GM18507 (cell line): ENCODE results near the gene HSPA1L.
A peak's percentile ranks its signal among the peaks of the same experiment; 100 is the strongest.
"Not testable (repeated sequence)": the region's sequence is repeated elsewhere in the genome, so short reads cannot be mapped to it uniquely, and the experiment has no call there.

ENCODE experiments used
- DNase-seq: peaks from one replicate; pipeline ENCODE4 v3.0.0; 2011; ENCODE audit warnings: low read depth; ENCODE audit not compliant: insufficient read length; ENCODE audit errors: extremely low spot score
- FAIRE-seq: peaks from 2 replicates; lab custom pipeline; 2011; peaks lifted over from hg19 to GRCh38; lab: Jason Lieb, UNC

Gene HSPA1L

GRCh38 chr6:31819871-31820299 lies 4.8 kb upstream of the HSPA1L start:
- DNase-seq, result no peak
- no peak for FAIRE-seq

DNA sequence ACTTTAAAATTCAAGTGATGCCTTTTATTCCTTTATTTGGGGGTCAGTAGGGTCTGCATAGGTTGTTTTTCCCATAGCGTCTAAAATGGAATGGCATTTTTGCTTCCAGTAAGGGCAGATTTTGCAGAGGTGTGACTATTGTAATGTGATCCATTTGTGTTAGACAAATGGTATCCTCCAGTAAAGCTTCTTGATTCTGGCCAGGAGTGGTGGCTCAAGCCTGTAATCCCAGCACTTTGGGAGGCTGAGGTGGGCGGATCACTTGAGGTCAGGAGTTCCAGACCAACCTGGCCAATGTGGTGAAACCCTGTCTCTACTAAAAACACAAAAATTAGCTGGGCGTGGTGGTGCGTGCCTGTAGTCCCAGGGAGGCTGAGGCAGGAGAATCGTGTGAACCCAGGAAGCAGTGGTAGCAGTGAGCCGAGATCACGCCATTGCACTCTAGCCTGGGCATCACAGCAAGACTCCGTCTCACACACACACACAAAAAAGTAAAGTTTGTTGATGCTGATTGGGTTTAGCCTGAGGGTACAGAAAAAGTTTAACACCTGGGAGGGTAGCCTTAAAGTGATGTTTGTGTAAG lies 2.9 kb upstream of the HSPA1L start:
- not testable (repeated sequence) for FAIRE-seq

GRCh38 chr6:31817133-31817928 lies 2.2 kb upstream of the HSPA1L start:
- DNase-seq, FAIRE-seq: not testable (repeated sequence)

More for the DNA sequence above, 2.9 kb upstream of the HSPA1L start:
- not testable (repeated sequence) for DNase-seq

DNA sequence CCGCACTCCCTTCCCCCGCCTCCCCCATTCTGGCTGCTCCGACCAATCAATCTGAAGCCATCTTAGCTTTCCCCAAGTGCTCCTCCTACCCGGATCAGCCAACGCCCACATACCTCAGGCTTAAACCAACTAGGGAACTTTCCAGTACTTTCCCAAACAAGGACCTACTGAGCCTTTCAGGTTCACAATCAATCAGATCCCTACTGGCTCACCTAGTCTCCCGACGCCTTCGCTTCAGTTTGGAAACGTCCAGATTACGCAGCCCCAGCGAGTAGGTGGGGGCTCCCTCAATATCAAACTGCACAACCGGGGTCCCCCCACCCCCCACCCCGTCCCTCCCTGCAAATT lies 432 bp downstream of the HSPA1L start:
- FAIRE-seq (peak; percentile 67), DNase-seq (no peak)

DNA sequence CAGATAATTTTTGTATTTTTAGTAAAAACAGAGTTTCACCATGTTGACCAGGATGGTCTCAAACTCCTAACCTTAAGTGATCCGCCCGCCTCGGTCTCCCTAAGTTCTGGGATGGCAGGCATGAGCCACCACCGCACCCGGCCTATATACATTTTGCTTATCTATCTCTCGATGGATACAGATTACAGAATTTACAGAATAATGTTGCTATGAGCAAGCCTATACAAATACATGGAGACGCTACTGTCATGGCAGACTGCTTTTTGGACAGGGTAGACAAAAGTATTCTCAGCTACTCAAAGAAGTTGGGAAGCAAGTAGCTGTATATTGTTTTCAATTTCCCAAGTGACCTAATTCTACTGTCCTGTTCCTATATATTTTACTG lies 1.6 kb downstream of the HSPA1L start:
- FAIRE-seq, result no peak
- no peak for DNase-seq

DNA sequence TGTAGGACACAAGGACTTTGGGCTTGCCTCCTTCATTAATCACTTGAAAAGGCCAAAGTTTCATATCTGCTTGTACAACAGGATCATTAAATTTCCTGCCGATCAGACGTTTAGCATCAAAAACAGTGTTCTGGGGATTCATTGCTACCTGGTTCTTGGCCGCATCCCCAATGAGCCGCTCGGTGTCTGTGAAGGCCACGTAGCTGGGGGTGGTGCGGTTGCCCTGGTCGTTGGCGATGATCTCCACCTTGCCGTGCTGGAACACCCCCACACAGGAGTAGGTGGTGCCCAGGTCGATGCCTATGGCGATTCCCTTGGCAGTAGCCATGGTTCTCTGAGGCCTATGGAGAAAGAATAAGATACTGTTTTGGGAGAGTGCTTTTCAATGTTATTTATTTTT lies 3.4 kb downstream of the HSPA1L start:
- no peak for FAIRE-seq

DNA sequence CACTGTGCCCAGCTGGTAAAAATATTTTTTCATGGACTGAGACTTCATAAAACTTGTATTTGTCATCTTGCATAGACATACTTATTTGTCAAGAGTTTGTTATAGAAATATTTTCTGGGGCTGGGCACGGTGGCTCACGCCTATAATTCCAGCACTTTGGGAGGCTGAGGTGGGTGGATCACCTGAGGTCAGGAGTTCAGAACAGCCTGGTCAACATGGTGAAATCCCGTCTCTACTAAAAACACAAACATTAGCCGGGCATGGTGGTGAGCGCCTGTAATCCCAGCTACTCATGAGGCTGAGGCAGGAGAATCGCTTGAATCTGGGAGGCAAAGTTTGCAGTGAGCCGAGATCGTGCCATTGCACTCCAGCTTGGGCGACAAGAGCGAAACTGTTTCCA lies 6.5 kb downstream of the HSPA1L start:
- not testable (repeated sequence) for FAIRE-seq, DNase-seq

More for the DNA sequence above, 3.4 kb downstream of the HSPA1L start:
- no peak for DNase-seq

DNA sequence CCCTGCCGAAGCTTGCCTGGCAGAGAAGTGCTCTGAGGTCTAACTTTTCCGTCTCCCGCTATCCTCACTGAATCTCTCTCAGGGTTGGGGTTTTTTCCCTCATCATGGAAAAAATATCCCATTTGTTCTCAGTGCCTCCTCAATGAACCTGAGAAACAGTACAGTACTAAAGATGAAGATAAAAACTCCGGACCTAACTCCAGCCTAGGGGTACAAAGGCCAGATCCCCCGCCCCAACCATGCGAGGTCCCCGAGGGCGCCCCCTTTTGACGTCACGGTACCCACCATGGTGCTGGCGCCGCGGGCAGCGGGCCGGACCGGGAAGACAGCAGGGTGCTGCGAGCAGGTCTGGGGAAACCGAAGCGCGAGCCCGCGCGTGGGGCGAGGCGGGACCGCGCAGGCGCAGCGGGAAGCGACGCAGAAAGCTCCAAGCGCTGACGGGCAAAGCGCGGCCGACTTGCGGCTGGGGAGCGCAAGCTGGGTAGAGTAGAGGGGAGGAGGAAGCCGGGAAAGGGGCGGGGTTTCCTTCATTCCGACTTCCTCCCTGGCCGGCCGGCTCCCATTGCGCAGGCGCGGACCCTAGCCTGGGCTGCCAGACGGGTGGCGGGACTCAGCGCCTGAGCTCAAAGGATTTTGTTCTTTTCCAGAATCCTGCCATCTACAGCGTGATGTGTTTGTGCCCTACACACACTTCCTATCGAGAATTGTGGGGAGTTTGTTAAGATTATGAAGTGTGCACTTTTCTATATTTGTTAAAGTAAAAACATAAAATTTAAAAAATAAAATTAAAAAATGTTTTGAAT lies 8.4 kb downstream of the HSPA1L start, which contains the start of gene LSM2:
Gene LSM2, minus strand, starts transcription at position 497 of the 803 bp plus-strand sequence. Its CDS starts 209 bp downstream, at position 288.
- FAIRE-seq, result peak; percentile 93
- DNase-seq, result peak; percentile 96

DNA sequence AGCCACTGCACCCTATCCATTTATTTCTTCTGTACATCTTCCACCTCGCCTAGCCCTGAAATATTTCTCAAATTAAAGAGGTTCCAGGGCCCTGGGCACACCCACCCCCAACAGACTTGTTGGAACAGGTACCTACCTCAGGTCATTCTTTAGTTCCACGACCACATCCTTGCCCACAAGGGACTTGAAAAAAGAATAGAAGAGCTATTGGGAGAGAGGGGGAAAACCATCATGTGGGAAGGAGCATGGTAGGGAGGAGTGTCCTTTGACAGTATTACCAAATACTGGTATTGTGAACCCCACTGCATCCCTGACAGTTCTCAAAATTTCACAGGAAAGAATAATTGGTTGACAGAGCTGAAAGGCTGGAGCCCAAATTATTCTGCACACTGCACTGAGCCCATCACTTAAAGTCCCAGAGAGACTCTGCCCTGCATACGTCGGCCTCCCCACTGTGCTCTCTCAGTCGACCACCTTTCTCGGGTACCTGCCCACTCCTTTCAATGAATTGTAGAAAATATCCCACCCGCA lies 9.1 kb downstream of the HSPA1L start:
- DNase-seq (no peak), FAIRE-seq (no peak)

DNA sequence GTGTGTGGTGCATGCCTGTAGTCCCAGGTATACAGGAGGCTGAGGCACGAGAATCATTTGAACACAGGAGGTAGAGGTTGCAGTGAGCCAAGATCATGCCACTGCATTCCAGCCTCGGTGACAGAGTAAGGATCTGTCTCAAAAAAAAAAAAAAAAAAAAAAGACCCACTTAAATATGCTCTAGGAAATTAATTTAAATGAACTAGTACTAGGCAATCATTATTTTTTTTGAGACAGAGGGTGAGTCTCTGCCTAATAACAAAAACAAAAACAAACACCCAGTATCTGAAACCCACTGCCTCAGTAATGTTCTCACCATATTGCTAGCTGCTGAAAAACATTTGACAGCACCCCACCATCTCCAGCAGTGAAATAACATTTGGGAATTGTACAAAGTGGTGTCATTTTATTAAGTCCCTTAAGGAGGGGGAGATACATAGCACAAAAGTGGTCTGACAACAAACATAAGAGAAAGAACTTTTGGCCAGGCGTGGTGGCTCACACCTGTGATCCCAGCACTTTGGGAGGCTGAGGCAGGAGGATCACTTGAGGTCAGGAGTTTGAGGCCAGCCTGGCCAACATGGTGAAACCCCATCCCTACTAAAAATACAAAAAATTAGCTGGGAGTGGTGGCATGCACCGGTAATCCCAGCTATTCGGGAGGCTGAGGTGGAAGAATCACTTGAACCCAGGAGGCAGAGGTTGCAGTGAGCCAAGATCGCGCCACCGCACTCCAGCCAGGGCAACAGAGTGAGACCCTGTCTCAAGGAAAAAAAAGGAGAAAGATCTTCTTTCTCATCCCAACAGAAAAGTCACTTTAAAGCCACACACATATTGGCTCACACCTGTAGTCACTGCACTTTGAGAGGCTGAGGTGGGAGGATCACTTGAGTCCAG lies 13.8 kb downstream of the HSPA1L start:
- not testable (repeated sequence) for DNase-seq, FAIRE-seq

DNA sequence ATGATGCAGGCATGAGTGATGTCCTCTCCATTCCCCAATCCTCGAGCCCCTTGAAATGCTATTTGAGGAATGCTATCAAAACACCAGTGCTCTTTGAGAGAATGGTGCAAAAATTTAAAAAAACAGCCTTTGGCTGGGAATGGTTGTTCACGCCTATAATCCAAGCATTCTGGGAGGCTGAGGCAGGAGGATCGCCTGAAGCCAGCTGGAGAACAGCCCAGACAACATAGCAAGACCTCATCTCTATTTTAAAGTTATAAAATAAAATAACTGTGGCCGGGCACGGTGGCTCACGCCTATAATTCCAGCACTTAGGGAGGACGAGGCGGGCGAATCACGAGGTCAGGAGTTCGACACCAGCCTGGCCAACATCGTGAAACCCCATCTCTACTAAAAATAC lies 15.3 kb downstream of the HSPA1L start:
- DNase-seq, result no peak
- no peak for FAIRE-seq

DNA sequence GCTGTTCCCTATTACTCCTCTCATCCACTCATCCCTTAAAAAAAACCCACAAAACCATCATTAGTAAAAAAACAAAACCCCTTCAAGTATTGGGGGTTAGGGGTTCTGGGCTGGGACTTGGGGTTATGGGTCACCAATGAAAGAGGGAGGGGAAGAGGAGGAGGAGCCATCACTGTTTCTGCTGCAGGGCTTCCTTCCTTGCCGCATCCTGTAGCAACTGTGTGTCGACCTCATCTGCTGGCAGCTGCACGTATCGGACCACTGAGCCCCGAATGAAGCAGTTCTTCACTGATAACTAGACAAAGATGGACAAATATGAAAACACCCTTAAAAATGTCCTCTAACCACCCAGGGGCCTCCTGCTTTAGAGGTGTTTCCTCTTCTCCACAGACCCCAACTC lies 17.5 kb downstream of the HSPA1L start:
- FAIRE-seq, result peak; percentile 18
- DNase-seq, result no peak

GRCh38 chr6:31796993-31797385 lies 18.1 kb downstream of the HSPA1L start:
- FAIRE-seq (no peak), DNase-seq (no peak)

DNA sequence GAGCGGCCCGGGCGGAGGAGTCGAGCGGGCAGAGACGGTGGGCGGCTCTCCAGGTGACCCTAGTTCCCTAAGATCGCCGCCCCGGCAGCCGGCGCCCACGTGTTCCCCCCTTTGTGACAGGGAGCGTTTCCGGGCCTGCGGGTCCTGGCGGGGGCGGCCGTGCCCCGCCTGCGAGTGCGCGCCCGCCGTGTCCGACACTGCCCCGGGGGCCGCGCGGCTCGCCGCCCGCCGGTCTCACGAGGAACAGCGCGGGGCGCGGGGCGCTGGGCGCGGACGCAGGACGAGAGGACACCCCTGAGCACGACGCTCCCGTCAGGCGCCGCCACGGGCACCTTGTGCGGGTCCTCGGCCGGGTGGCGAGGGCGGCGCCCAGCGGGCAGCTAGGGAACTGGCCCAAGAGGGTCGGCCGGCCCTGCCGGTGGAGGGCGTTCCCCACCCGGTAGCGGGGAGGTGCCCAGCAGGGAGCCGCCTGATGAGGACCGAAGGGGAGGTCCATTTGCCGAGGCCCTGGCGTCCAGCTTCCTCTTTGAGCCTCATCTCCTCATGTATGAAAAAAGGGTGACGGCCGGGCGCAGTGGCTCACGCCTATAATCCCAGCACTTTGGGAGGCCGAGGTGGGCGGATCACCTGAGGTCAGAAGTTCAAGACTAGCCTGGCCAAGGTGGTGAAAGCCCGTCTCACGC lies 19.3 kb downstream of the HSPA1L start, which contains the start of gene VARS1:
Gene VARS1, minus strand, starts transcription at position 137 of the 683 bp plus-strand sequence. CDS start 535 bp downstream, outside the sequence.
- DNase-seq, result peak; percentile 96
- FAIRE-seq, result peak; percentile 80

GRCh38 chr6:31794866-31795615 lies 20.0 kb downstream of the HSPA1L start:
- FAIRE-seq, result no peak
- DNase-seq, result no peak

- DNase-seq (no peak), FAIRE-seq (no peak)
These were observed 20.7 kb downstream of the HSPA1L start for GRCh38 chr6:31794294-31794865.

DNA sequence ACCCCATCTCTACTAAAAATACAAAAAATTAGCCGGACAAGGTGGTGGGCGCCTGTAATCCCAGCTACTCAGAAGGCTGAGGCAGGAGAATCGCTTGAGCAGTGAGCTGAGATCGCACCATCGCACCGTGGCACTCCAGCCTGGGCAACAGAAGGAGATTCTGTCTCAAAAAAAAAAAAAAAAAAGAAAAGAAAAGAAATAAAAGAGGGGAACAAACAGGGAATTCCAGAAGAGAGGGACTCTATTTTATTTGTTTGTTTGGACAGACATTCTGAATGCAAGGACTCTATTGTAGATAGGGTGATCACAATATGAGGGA lies 21.2 kb downstream of the HSPA1L start:
- FAIRE-seq, DNase-seq: not testable (repeated sequence)
